DOHH2 (cell line): ENCODE data around the gene XRCC5.

Source experiments
- CTCF ChIP-seq: fragments of 200-600 bp; sonication (generic); IDR thresholded peaks from one replicate; pipeline ENCODE4 v1.5.1; 2014; ENCODE audit warnings: antibody characterized with exemption, mild to moderate bottlenecking, low read depth, low read length; ENCODE audit not compliant: poor library complexity, severe bottlenecking
- EZH2phosphoT487 ChIP-seq: fragments of 200-600 bp; sonication (generic); IDR thresholded peaks from 2 replicates; pipeline ENCODE4 v1.6.1; 2017; ENCODE audit warnings: borderline replicate concordance, mild to moderate bottlenecking, antibody characterized with exemption, low read length, moderate library complexity, mixed read lengths

GRCh38 chr2:216202626-216203250 is 93.6 kb downstream of the XRCC5 start:
- TF ChIP-seq EZH2phosphoT487 (no peak), CTCF (no peak)
